Globus pallidus (tissue), 1 donor: Measurements from ENCODE around the gene BANP.
"Not testable (repeated sequence)": the region's sequence is repeated elsewhere in the genome, so short reads cannot be mapped to it uniquely, and the experiment has no call there.

Experiments
- DNase-seq: peaks from one replicate; pipeline ENCODE4 v3.0.0-alpha.2; 2015; ENCODE audit warnings: low spot score

Gene BANP

DNA sequence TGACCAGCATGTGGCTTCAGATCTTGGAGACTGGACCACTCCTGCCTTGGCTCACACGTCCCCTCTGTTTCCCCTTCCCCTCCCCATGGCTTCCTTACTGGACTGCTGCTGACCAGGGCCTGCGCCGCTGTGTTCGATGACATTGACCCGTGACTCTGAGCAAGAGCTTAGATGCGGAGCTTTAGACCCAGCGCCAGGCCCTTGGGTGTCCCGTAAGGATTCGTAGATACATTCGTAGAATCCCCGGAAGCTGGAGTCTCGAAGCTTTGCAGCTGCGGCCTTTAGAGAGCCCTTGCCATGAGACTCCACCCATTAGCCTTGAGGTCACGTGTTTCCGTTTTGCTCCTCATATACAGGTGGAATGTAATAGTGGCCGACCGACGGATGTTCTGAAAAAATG, 65.2 kb downstream of the BANP start:
- not testable (repeated sequence) for DNase-seq

DNA sequence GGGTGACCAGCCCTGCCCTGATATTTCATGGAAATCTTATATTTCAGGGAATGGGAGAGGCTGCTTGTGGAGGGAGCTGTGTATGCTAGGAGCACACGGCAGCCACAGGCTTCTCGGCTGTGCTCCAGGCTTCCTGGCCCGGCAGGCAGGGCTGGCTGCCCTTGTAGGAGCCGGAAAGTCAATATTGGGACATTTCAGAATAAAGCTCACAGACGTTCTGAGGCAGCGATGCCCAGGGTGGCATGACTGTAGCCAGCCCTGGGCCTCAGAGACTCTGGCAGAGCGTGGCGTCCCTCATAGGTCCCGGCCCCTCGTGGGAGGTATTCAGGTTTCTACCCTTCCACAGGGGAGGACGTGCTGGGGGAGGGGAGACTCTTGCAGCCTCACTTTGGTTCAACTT, 65.7 kb downstream of the BANP start:
- DNase-seq: no peak

DNA sequence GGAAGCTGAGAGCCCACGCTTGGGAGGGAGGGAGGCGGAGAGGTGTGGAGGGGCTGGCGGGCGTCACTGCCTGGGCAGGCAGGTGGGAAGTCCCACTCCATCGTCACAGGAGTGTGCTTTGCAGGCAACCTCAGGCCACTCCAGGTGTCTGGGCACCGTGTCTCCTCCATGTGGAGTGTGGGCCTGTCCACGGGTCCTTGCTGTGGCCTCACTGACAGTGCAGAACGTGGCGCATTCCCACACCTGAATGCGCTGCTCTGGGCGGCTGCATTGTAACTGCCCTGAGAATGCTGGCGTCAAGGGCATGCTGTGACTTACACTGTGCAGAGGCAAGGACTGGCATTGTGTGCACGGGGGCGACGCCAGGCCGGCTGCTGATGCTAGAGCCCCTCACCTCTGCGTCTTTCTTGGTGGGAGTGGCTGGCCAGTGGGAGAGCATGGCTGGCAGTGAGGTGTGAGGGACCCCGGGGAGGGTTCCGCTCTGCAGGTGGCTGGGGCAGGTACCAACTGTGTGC, 66.4 kb downstream of the BANP start:
- DNase-seq: no peak

DNA sequence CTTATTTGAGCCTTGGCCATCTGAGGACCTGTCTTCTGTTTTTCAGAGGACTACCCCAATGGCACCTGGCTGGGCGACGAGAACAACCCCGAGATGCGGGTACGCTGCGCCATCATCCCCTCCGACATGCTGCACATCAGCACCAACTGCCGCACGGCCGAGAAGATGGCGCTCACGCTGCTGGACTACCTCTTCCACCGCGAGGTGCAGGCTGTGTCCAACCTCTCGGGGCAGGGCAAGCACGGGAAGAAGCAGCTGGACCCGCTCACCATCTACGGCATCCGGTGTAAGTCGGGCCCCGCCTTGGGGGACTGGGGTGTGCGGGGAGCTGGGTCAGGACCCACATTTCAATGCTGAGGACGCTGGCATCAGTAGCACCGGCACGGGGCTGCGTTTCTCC, 67.1 kb downstream of the BANP start:
- not testable (repeated sequence) for DNase-seq

DNA sequence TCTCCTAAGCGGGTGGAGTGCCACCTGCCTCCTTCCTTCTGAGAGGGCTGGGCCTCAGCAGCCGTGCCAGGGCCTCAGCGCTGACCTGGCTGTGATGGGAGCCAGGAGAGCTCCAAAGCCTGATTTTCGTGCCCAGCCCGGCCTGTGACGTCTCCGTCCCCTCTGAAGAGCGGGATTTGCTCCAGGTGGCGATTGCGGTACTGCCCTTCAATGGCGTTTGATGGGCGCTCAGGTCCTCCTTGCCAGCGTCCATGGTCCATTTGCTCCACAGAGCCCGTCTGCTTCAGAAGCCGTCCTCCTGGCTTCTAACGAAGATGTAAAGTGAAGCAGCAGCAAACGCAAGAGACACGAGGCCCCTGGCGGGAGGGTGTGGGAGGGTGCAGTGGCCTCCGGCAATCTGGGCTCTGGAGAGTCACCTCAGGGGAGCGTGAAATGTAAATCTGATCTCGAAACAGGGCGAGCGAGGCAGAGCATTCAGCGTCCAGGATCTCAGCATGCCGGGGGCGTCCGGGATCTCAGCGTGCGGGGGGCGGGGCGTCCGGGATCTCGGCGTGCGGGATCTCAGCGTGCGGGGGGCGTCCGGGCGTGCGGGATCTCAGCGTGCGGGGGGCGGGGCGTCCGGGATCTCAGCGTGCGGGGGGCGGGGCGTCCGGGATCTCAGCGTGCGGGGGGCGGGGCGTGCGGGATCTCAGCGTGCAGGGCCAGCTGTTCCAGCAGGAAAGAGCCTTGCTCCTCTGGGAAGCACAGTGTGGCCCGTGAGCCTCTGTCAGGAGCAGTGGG, 68.0 kb downstream of the BANP start:
- DNase-seq: not testable (repeated sequence)

DNA sequence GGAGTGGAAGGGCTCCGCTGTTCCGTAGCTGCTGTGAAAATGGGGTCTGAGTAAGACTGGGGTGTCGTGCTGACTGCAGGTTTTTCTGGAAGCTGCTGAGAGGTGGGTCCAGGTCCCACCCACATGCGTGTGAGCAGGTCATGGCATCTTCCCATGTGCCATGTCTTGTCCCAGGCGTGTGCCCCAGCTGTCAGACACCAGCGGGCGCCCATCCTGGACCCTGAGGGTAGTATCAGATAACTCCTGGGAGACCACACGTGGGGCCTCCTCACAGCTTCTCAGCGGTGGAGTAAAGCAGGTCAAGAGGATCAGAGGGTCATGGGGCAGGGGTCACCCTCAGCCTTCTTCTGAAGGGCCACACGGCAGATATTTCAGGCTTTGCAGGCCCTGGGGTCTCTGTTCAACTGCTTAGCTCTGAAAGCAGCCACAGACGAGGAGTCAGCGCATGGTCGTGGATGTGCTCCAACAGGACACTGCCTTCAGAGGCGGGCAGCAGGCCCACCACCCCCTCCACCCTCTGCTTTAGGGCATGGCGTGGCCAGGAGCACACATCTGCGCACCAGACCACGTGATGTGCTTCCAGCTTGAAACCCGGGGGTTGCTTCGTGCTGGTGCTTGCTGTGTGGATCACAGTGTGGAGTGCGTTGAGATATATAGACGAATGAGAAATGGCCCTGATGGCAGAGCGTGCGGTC, 68.7 kb downstream of the BANP start:
- no peak for DNase-seq

DNA sequence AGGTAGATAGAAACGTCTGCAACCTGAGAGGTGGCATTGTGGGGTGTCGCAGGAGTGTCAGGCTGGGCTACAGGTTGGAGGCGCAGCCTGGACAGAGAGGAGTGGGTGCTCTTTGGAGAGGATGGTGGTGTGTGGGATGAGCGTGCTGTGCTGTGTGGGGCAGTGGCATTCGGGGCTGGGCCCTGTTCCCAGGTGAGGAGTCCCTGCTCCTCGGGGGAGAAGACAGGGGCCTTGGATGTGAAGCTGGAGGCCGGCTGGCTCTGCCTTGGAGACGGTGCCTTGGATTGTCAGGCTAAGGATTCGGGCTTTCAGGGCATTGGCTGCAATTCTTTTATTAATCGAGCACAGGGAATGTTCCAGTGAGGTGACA, 69.3 kb downstream of the BANP start:
- no peak for DNase-seq

DNA sequence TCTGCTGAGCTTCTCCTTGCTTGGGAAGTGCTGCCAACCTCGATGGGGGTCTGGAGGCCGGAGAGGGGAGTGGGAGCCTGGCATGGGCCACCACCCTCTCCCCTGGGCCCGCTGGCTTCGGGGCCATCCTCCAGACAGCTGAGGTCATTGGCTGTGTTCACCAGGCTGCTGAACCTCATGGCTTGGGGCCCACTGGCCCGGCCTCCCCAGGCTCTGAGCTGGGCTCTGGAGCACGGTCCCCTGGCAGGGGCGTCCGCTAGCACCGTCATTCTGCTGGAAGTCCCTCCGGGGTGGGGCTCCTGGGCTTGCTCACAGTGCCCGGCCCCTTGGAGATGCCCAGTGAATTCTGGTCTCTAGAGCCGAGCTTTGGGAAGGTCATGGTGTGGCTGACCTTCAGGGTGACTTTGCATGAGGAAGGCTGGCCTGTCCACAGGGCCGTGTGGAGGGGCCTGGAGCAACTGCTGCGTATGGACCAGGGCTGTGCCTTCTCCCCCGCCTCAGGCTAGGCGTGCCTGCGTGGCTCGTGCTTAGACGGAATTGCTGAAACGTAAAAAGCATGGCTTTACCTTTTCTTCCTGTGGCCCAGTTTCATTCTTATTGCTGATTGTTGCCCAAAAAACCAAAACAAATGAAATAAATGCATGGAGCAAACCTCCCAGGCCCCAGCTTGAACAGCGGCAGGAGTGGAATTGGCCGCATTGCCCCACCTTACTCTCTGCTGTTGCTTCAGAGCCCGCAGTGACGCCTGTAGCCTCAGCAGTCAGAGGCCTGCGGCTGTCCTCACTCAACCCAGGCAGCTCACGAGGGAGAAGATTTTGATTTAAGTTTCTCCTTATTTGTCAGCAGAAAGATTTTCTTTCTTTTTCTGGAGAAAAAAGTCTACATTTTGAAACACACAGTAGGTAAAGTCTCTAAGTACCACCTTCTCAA, 70.1 kb downstream of the BANP start:
- not testable (repeated sequence) for DNase-seq

DNA sequence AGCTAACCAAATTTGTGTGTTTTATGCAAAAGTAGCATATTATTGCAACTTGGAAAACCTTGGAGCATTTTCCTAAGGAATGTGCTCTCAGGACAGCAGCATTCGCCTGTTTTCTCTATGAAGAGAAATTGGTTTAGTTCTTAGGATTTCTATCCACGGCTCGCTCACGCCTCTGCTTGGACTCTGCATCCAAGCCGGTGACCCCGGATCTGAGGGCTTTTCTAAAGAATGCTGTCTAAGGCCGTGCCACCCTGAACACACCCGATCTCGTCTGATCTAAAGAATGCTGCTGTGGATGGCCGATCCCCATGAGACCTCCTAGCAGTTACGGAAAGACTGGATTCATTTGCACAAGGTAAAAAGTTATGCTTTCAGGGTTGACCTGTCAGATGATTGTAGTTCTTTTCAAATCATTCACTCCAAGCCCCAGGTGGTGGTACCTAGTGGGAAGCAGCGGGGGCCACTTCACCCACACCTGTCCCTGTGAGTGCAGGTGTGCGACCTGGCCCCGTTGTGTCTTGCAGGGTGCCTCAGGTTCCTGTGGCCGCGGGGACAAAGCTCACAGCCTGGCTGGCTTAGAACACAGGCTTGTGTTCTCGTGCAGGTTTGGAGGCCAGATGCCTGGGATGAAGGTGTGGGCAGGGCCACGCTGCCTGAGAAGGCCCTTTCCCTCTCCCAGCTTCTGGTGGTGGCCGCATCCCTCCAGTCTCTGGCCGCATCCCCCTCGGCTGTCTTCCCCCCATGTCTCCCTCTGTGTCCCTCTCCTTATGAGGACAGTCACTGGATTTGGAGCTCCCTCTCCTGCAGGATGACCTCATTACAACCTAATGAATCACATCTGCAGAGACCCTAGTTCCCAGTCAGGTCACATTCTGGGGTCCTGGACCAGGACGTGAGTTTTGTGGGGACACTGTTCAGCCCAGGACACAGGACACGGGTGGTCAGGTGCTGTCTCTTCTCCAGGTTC, 71.1 kb downstream of the BANP start:
- no peak for DNase-seq

DNA sequence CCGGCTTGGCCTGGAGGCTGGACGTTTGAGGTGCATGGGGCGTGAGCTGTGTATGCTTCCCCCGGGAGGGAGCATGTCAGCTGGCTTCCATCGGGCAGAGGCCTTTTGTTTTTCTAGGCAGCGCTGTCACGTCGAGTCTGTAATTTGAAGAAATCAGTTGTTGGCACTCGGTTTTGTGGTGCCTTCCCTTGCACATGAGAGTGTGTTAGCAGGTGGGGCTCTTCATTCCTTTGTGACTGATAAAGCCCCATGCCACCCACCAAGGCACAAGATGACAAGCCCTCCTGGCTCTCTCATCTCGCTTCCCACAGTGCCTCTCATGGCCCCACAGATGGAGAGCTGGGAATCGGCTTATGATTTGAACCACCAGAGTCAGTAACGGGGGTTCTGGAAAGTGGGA, 72.1 kb downstream of the BANP start:
- no peak for DNase-seq

DNA sequence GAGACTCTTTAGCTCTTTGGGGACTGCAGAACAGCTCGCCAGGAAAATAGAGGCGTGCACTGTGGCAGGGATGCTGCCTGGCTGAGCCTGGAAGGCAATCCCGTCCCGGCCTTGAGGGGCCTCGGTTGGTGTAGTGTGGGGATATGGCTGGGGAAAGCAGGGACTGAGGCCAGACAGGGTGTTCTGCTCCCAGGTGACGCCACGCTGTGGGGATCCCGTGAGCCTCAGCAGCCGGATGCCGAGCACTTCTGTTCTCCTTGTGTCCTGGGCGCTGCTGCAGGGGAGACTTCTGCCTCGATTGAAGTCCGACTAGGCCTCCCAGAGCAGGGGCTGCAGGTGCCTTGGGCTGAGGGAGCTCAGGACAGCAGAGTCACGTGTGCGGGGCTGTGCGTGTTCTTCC, 72.6 kb downstream of the BANP start:
- DNase-seq: no peak

DNA sequence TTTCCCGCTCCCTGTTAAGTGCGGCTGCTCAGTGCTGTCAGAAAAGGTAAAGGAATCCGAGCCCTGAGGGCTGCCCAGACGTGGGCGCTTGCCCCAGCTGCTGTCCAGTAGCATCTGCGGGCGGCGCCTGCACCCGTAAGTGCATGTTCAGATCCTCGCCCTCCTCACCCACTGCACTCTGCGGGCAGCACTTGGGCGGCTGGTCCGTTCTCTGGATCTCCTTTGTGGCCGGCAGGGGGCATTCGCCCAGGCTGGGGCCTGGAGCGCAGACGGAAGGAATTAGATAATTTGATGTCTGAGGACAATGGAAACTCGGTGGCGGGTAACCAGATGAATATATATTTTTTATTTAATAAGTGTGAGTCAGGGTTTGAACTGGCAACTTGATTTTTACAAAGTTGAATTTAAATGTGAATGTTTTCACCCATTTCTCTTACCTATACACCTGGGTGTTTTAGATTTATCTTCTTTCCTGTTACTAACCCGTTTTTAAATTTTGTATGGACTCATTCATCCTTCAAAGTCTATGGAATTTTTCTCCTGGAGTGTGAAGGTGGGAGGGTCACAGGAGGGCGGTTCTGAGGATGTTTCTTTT, 73.4 kb downstream of the BANP start:
- not testable (repeated sequence) for DNase-seq

DNA sequence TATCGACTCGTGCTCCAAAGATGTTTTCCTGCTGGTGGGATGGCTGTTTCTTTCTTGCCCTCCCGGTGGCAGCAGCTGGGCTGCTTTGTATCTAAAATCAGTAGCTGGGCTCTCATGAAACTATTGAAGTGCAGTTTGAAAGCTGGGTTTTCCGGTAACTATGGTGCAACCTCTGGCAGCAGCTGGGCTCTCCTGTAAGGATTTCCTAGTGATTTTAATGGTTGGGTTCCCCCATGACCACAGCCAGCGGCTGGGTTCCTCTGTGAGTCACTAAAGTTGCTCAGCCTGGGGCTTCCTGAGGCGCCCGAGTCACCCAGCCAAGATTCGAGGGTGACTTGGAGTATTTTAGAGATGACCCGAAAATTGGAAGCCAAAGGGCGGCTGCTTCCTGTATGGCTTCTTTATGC, 73.9 kb downstream of the BANP start:
- DNase-seq: not testable (repeated sequence)

DNA sequence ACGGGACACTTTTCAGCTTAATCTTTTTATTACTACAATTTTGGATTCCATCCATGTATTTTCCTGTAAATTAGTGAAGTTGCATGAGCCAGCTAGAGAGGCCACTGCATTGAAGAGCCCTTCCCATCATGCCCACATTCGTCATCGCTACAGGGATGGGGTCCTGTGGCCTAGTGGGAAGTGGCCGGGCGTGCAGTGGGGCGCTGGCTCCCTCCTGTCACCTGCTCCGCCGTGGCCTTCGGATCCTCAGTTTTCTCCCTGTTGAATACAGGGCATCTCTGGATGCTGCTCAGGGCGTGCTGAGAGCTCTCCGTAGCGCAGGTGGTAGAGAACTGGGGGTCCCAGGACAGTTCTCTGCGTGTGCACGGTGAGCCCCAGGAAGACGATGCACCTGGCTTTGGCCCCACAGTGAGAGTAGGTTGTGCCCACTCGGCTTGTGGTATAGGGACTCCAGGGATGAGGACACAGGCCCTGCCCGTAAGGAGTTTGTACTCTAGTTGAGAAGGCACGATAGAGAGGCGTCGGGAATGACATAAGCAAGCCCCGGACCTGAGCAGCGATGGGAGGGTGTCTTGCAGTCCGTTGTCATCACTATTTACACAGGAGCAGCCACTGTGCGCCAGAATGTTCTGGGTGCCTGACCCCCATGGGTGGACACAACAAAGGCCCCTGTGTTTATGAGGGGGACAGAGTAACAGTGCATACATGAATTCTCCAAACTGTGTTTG, 74.8 kb downstream of the BANP start:
- not testable (repeated sequence) for DNase-seq

DNA sequence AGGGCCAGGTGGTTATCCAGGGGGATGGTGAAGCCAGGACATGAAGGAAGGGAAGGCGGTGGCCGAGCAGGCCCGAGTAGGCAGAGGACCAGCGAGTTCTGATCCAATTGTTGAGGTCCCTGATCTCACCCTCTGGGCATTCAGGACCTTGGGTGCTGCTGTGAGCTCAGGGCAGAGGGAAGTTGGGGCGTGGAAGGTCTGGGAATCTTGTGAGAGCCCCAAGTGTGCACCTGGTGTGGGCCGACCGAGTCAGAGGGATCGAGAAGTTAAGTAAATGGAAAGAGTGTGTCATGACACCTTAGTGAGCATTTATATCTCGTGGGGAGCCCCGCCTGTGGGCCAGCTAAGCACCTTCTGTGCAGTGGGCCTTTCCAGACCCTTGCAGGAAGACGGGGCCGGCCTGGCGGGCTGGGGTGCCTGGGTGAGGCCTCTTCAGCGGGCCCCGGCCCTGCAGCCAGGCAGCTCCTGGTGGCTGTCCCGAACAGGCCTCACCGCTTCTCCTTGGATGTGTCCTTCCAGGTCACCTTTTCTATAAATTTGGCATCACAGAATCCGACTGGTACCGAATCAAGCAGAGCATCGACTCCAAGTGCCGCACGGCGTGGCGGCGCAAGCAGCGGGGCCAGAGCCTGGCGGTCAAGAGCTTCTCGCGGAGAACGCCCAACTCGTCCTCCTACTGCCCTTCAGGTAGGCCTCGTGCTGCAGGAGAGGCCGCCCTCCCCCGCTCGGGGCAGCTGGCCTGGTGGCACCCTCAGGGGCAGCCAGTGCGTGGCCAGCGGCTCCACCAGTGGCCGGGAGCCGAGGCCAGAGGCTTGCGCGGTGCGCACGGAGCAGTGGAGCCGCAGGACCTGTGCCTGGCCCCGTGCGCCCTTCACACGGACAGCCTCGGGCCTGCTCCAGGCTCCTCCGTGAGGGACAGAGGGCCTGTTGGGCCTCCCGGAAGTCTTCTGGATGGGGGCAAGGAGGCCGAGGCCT, 76.0 kb downstream of the BANP start:
- DNase-seq: no peak

DNA sequence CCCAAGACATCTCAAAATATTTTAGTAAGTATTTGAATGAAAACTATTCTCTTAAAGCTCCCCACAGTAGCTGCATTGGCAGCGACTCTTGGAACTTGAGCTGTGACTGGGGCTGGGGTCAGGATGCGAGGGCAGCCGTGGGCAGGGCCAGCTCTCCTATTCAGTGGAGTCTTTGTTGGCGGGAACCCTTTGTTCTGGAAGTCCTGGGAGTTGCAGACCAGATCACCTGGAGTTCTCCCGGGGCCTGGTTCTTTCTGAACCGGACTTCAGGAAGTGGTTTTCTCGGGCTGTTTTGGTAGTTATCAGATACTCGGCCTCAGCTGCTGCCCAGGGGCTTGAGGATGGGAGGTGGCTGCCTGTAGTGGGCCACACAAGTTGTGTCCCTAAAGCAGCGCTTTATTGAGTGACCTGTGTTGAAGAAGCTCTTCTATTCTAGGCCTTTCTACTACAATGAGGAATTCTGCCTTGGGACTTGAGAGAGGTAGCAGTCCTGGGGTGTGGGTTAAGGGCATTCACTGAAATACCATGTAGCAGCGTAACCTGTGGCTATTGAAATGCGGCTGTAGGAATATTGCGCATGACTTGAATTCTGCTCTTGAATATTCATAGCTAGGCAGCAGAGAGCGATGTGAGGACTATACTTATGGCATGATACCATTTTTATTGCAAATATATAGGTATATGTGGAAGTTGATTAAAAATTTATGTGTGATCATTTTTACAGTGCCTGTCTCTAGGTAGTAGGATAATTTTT, 77.1 kb downstream of the BANP start:
- not testable (repeated sequence) for DNase-seq

DNA sequence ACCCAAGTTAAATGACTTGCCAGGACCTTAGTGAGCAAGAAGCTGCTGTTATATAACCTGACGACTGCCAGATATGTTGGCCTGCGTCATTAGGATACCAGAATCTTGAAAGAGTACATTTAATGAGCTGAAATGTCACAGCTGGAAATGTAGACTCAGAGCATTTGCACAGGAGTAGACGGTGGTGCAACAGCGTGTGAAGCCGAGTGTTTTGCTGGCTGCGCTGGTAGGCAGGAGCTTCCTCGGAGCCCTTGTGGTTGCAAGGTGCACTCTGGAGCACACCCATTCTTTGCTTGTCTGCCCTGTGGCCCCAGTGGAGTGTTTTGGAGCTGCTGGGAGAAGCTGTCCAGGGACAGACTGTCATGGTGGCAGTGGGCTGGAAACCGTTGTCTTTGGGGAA, 79.3 kb downstream of the BANP start:
- DNase-seq: no peak

DNA sequence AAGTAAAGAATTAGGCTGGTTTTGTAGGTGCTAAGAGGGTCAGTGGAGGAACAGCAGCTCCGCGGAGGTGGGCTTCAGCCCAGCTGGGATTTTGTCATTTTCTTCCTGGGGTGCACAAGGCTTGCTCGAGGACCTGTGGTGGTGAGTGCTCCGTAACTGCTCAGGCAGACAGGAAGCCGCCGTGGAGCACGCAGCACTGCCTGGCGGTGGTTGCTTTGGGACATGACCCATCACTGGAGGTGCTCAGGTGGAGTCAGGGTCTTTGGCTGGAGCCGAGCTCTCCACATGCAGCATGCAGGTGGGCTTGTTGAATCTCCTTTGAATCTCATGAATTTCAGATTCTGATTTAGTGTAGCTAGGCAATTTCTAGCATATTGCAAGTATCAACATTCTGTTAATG, 79.7 kb downstream of the BANP start:
- not testable (repeated sequence) for DNase-seq
